ENCODE data around the gene PRLH. TPM values are rescaled to one million over a fixed set of nuclear protein-coding genes. Genes with fewer than 3 reads are reported as not detected.

PRLH gene
- total RNA-seq, 1 donor from 2014 or later = not detected

DNA sequence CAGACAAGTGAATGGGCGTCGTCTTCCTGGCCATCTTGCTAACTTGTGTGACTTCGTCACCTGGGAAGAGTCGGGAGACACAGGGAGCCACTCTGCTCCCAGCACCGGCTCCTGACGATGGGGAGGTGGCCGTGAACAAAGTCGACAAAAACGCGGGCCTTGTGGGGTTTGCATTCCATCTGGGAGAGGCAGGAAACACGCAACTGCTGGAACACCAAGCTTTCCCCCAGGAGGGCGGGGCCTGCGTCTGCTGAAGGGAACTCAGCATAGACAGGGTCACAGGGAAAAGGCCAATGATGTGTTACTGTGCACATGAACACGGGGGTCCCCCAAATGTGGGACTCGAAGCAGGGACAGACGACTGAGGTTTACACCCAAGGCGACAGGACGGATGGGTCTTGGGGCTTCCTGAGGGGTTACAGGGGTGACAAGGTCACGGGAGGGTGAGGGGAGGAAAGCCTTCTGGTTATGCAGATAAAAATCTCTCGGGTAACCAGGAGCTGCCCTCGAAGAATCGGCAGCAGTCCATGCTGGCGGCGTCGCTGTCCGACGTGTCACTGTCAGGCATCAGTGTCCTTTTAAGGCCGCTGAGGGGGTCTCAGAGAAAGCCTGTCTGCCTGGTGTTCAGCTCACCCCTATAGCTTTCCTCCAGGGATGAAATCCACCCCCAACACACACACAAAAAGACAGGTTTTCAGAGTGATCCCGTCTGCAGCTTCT lies 28.2 kb upstream of the PRLH start:
- H3K9me3 Mint-ChIP-seq (ENCODE audit: unreplicated experiment) = peaks cover 5% of the 10 kb centered on the region
- peaks cover 17% of the 10 kb centered on the region for H3K4me1 ChIP-seq (ENCODE audit: insufficient read depth, low read length)
- FAIRE-seq (no peak), DNase-seq (ENCODE audit: low read depth) (no peak)
- no peak for TF ChIP-seq EZH2 (IDR thresholded peaks at IDR 0.05; ENCODE audit: insufficient read depth, low read length)
- TF ChIP-seq, protein P1, sequence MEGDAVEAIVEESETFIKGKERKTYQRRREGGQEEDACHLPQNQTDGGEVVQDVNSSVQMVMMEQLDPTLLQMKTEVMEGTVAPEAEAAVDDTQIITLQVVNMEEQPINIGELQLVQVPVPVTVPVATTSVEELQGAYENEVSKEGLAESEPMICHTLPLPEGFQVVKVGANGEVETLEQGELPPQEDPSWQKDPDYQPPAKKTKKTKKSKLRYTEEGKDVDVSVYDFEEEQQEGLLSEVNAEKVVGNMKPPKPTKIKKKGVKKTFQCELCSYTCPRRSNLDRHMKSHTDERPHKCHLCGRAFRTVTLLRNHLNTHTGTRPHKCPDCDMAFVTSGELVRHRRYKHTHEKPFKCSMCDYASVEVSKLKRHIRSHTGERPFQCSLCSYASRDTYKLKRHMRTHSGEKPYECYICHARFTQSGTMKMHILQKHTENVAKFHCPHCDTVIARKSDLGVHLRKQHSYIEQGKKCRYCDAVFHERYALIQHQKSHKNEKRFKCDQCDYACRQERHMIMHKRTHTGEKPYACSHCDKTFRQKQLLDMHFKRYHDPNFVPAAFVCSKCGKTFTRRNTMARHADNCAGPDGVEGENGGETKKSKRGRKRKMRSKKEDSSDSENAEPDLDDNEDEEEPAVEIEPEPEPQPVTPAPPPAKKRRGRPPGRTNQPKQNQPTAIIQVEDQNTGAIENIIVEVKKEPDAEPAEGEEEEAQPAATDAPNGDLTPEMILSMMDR (IDR thresholded peaks at IDR 0.05; ENCODE audit: insufficient read depth, low read depth, low read length) = no peak
- H3K4me3 Mint-ChIP-seq (ENCODE audit: unreplicated experiment) = no peak overlapping the region
- peaks cover 6% of the 10 kb centered on the region for H3K36me3 Mint-ChIP-seq (ENCODE audit: low read depth, unreplicated experiment)
- no peaks in the 10 kb centered on the region for H3K27me3 ChIP-seq (ENCODE audit: insufficient read depth, low read length)
- no peak overlapping the region for H3K4me3 ChIP-seq (ENCODE audit: insufficient read depth, low read depth, low read length)
- no peak overlapping the region for H3K27ac Mint-ChIP-seq (ENCODE audit: unreplicated experiment)
- no peak overlapping the region for H3K4me2 ChIP-seq (ENCODE audit: low read length)
- H3K79me2 ChIP-seq (ENCODE audit: insufficient read depth, low read length) = no peaks in the 10 kb centered on the region
- peaks cover 7% of the 10 kb centered on the region for H3K27me3 Mint-ChIP-seq (ENCODE audit: low read depth, unreplicated experiment)
- peaks cover 8% of the 10 kb centered on the region for H3K4me1 Mint-ChIP-seq (ENCODE audit: low read depth, unreplicated experiment)
- H3K9ac ChIP-seq (ENCODE audit: low read length) = no peak overlapping the region
- peaks cover 10% of the 10 kb centered on the region for H4K20me1 ChIP-seq (ENCODE audit: insufficient read depth, low read length)
- H3K27ac ChIP-seq (ENCODE audit: low read depth, low read length) = no peak overlapping the region
- H2AFZ ChIP-seq (ENCODE audit: low read depth, low read length) = no peak overlapping the region
- peaks cover 20% of the 10 kb centered on the region for H3K36me3 ChIP-seq (ENCODE audit: insufficient read depth, low read length)
- H3K9me3 ChIP-seq (ENCODE audit: insufficient read depth, low read depth, low read length) = no peaks in the 10 kb centered on the region

DNA sequence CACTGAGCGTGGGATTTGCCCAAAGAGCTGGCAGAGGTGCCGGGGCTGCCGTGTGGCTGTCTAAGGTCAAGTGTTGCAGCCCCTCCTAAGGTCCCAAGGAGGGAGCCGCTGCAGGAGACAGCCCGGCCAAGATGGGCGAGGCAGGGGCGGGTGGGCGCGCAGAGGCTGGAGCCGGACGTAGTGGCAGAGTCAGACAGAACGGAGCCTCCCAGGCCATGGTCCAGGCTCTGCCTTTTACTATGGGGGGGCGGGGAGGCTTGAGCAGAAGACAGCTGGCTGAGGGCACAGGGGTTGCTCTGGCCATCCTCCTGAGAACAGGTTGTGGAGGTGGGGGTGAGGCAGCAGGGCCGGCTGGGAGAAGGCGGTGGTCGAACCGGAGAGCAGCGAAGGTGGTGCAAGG lies 27.5 kb upstream of the PRLH start:
- Mint-ChIP-seq H3K4me1 (ENCODE audit: low read depth, unreplicated experiment) (peaks cover 5% of the 10 kb centered on the region), H3K9me3 (ENCODE audit: unreplicated experiment) (peaks cover 5% of the 10 kb centered on the region), H3K27ac (ENCODE audit: unreplicated experiment) (no peak overlapping the region), H3K27me3 (ENCODE audit: low read depth, unreplicated experiment) (peaks cover 7% of the 10 kb centered on the region), H3K36me3 (ENCODE audit: low read depth, unreplicated experiment) (peaks cover 6% of the 10 kb centered on the region), H3K4me3 (ENCODE audit: unreplicated experiment) (no peak overlapping the region)
- peaks cover 19% of the 10 kb centered on the region for H3K36me3 ChIP-seq (ENCODE audit: insufficient read depth, low read length)
- H4K20me1 ChIP-seq (ENCODE audit: insufficient read depth, low read length) = peaks cover 6% of the 10 kb centered on the region
- H3K4me3 ChIP-seq (ENCODE audit: insufficient read depth, low read depth, low read length) = no peak overlapping the region
- TF ChIP-seq, protein P1 (IDR thresholded peaks at IDR 0.05; ENCODE audit: insufficient read depth, low read depth, low read length) = no peak
- TF ChIP-seq EZH2 (IDR thresholded peaks at IDR 0.05; ENCODE audit: insufficient read depth, low read length) = no peak
- H3K9me3 ChIP-seq (ENCODE audit: insufficient read depth, low read depth, low read length) = no peaks in the 10 kb centered on the region
- peaks cover 12% of the 10 kb centered on the region for H3K4me1 ChIP-seq (ENCODE audit: insufficient read depth, low read length)
- H3K79me2 ChIP-seq (ENCODE audit: insufficient read depth, low read length) = no peaks in the 10 kb centered on the region
- FAIRE-seq = no peak
- no peak overlapping the region for H3K9ac ChIP-seq (ENCODE audit: low read length)
- DNase-seq (ENCODE audit: low read depth) = no peak
- H3K27ac ChIP-seq (ENCODE audit: low read depth, low read length) = no peak overlapping the region
- no peak overlapping the region for H2AFZ ChIP-seq (ENCODE audit: low read depth, low read length)
- H3K4me2 ChIP-seq (ENCODE audit: low read length) = no peak overlapping the region
- H3K27me3 ChIP-seq (ENCODE audit: insufficient read depth, low read length) = no peaks in the 10 kb centered on the region

DNA sequence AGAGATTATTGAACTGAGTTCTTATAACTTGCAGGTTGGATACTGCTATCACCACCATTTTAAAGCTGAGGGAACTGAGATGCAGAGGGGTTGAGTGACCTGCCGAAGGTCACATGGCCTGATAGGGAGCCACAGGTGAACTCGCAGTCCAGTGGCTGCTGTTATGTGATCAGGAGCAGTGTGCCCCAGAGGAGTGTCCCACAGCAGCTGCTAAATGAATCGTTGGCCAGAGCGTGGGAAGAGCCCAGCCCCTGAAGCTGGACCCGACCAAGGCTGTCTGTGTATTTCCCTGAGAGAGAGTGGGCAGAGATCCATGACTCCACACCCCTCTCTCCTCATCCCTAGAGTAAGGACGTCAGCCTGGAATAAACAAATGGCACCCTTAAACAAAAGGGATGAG lies 26.7 kb upstream of the PRLH start:
- no peak overlapping the region for H3K4me3 Mint-ChIP-seq (ENCODE audit: unreplicated experiment)
- Histone ChIP-seq H2AFZ (ENCODE audit: low read depth, low read length) (no peak overlapping the region), H3K36me3 (ENCODE audit: insufficient read depth, low read length) (peaks cover 12% of the 10 kb centered on the region), H3K9ac (ENCODE audit: low read length) (no peak overlapping the region), H3K27ac (ENCODE audit: low read depth, low read length) (no peak overlapping the region), H3K79me2 (ENCODE audit: insufficient read depth, low read length) (no peaks in the 10 kb centered on the region), H4K20me1 (ENCODE audit: insufficient read depth, low read length) (no peaks in the 10 kb centered on the region), H3K9me3 (ENCODE audit: insufficient read depth, low read depth, low read length) (no peaks in the 10 kb centered on the region), H3K4me1 (ENCODE audit: insufficient read depth, low read length) (peaks cover 7% of the 10 kb centered on the region), H3K4me2 (ENCODE audit: low read length) (no peak overlapping the region), H3K27me3 (ENCODE audit: insufficient read depth, low read length) (no peaks in the 10 kb centered on the region), H3K4me3 (ENCODE audit: insufficient read depth, low read depth, low read length) (no peak overlapping the region)
- DNase-seq (ENCODE audit: low read depth) (no peak), FAIRE-seq (no peak)
- peaks cover 7% of the 10 kb centered on the region for H3K27me3 Mint-ChIP-seq (ENCODE audit: low read depth, unreplicated experiment)
- no peak for TF ChIP-seq EZH2 (IDR thresholded peaks at IDR 0.05; ENCODE audit: insufficient read depth, low read length)
- TF ChIP-seq, protein P1 (IDR thresholded peaks at IDR 0.05; ENCODE audit: insufficient read depth, low read depth, low read length) = no peak
- no peak overlapping the region for H3K27ac Mint-ChIP-seq (ENCODE audit: unreplicated experiment)
- H3K4me1 Mint-ChIP-seq (ENCODE audit: low read depth, unreplicated experiment) = peaks cover 5% of the 10 kb centered on the region
- H3K9me3 Mint-ChIP-seq (ENCODE audit: unreplicated experiment) = peaks cover 5% of the 10 kb centered on the region
- peaks cover 6% of the 10 kb centered on the region for H3K36me3 Mint-ChIP-seq (ENCODE audit: low read depth, unreplicated experiment)
